GM18907 (cell line): Measurements from ENCODE around the gene APEH.
"Not testable (repeated sequence)": the region's sequence is repeated elsewhere in the genome, so short reads cannot be mapped to it uniquely, and the experiment has no call there.

ENCODE experiments used
- ATAC-seq: cut with Tn5 transposase; IDR thresholded peaks from one replicate; pipeline ENCODE4 v1.9.1; 2021; ENCODE audit warnings: mild to moderate bottlenecking, moderate library complexity; ENCODE audit not compliant: unreplicated experiment

APEH gene

DNA sequence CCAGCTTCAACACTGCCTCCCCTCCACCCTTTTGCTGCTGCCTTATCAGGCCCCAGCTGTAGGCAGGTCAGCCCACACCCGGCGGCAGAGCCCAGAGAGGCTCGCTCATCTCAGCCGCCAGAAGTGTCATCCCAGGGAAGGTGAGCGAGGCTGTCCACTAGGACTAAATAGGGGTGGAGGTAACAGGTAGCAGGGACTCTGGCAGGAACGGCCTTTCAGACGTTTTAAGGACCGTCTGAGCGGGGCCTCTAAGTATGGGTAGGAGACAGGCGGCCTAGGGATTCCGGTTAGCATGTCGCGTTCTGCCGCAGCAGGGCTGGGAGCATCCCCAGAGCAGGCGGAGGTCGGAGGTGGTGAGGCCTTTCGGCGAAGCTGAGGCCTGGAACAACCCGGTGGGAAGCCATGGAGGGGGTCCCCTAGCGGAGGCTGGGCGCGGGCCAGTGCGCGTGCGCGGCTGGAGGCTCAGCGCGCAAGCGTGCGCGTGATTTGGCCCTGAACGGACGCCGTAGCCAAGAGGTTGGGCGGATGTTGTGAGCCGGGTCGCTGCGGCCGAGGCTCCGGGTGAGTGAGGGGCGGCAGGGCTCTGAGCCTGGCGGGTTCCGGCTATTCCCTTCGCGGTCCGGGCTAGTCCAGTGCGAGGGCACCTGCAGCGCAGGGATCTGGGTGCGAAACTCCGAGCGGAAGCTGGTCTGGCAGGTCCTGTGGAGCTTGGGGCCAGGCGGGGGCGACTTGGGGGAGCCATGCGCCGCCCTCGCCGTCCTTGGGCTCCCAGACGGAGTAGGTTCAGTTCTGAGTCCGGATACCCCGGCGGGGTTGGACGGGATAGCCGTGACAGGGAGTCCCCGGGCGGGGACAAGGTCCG is 15.1 kb downstream of the APEH start, which contains the start of the genes MST1 and RNF123:
TSS of gene MST1 (minus strand) at position 429 of the 862 bp plus-strand sequence. CDS start 783 bp downstream, outside the sequence.
TSS of gene RNF123 (plus strand) at position 512 of the 862 bp plus-strand sequence. CDS start 1,609 bp downstream, outside the sequence.
- peak; percentile 56 for ATAC-seq

DNA sequence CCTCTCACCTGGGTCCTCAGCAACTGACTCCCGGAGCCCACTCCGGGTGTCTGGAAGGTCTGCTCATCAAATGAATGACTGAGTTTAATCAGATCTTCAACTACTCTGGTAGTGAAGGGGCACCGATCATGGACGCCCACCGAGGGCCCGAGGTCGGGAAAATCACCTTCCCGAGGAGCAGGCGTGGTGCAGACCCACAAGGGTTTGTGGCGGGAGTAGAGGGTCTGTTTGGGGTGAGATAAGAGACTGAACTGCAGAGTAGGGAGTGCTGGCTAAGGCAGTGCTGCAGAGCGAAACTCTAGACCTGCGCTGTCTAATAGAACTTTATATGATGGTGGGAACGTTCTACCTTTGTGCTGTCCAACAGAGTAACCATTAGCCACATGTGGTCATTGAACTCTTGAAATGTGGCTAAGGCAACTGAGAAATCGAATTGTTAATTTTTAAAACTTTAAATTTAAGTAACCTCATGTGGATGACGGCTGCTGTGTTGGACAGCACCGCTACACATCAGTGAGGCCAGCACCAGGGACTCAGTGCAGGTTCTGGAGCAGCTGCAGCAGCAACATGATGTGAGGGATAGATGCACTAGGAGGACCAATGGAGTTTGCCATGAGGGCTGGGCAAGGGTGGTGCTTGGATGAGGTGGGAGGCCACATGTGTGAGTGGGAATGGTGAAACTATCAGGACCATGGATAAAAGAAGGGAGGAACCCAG is 15.9 kb downstream of the APEH start:
- peak; percentile 1 for ATAC-seq

DNA sequence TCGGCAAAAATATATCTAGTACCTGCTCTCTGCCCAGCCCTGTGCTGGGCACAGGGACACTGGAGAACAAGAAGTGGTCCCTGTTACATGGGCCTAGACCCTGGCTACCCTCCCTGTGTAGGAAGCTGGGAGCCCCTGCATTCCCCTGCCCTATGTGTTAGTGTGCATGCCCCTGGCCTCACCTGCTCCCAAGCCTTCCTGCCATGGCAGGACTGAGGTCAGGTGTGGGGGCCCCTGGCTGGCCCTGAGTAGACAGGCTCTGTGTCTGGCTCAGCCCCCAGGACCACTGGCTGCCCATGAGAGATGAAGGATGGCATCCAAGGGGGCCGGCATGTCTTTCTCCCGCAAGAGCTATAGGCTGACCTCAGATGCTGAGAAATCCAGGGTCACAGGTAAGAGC is 16.7 kb downstream of the APEH start:
- ATAC-seq, result not testable (repeated sequence)

DNA sequence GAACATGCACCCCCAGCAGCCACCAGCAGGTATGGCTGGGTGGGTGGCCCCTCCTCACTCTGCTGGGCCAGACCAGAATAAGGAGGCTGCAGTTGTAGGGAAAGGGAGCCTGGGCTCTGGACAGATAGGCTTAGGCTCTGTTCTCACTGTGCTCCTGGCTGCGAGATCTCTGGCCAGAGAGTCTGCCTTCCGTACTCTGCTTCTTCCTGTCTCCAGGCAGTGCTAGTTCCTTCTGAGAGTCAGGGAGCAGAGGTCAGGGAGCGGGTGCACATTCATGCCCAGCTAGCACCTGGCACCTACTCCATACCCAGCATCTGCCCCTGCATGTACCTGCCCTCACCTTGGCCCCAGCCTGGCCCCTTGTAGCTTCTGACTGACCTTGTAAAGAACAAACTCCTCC is 17.3 kb downstream of the APEH start:
- ATAC-seq, result not testable (repeated sequence)

DNA sequence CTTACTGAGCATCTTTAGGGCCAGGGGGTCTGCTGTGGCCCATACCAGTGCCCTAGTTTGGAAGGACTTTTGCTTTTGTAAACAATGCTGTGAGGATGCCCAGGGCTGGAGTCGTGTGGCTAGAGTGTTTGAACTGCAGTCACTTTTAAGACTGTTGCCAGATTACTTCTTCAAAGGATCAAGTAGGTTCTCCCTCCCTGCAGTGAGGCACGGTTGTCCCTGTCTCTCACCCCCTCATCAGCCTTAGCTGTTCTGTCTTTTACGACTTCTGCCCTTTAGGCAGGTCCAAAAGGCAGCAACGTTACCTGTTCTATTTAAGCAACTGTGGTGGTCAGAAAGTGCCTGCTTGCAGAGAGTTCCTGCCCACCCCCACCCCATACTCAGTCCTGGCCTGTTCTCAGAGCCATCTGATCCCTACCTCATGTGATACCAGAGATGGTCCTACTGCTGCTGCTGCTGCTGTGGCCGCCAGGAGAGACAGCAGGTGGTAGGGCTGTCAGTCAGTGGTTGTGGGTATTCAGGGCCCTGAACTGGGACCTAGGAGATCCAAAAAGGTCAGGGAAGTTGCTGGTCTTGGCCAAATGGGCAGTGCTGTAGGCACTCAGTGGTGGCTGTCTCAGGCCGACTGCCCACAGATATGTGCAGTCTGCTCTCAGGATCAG is 20.4 kb downstream of the APEH start:
- not testable (repeated sequence) for ATAC-seq

DNA sequence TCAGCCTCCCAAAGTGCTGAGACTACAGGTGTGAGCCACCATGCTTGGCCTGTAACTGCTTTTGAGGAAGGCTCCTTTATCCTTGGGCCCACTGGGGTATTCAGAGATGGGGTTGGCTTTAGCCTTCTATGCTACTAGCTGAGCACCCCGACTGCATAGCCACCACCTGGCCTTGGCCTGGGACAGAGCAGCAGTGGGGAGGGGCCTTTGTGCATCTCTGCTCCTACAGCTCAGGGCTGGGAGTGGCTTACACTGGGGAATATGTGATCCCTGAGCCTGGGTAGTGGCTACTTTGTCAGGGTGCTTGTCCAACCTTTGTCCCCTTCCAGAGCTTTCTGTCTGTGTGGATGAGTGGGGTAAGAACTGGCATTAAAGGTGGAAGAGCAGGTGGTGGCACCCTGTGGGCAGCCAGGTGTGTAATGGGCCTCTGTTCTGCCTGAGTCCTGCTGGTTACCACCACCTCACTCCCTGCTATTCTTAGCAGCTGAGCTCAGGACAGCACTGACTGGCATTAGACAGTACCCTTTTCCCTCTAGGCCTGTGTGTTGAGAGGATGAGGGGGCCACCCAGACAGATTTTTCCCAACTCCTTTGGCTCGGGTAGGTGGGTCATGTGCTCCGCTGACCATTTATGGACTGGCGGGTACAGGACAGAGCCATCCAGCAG is 21.3 kb downstream of the APEH start:
- ATAC-seq, result not testable (repeated sequence)

DNA sequence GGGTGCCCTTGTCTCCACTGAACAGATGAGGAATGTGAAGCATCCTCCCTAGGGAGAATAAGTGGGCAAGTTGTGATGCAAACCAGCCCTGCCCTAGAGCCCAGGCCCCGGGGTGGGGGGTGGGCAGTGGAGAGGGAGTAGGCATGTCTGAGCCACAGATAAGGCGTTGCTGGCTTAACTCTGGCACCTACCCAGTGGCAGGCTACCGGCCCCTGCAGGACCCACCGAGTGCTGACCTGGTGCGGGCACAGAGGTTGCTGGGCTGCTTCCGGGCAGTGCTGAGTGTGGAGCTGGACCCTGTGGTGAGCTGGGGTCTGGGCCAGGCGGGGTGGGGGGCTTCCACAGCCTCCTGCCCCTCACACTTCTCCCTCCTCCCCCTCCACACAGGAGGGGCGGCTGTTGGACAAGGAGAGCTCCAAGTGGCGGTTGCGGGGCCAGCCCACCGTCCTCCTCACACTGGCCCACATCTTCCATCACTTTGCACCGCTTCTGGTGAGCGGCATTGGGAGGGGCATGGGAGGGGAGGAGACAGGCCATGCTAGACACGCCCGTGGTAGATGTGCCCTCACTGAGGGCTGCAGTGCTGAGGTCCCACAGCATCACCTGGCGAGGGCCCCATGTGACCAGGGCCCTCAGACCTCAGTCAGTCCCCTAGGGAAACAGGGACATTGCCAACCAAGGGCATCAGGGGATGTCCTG is 25.3 kb downstream of the APEH start:
- no peak for ATAC-seq

DNA sequence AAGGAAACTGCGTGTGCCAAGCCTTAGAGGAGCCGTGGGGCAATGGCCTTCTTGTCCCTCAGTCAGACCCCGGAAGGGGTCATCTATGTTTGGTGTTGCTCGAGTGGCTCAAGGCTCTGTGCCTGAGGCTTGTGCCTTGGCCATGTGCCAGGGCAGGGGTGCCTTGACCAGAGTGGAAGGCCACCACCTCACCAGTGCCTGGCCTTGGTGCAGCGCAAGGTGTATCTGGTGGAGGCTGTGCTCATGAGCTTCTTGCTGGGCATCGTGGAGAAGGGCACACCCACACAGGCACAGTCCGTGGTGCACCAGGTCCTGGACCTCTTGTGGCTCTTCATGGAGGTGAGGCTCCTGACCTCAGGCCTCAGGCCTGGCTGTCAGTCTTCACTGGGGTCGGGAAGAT is 25.9 kb downstream of the APEH start:
- ATAC-seq, result no peak

DNA sequence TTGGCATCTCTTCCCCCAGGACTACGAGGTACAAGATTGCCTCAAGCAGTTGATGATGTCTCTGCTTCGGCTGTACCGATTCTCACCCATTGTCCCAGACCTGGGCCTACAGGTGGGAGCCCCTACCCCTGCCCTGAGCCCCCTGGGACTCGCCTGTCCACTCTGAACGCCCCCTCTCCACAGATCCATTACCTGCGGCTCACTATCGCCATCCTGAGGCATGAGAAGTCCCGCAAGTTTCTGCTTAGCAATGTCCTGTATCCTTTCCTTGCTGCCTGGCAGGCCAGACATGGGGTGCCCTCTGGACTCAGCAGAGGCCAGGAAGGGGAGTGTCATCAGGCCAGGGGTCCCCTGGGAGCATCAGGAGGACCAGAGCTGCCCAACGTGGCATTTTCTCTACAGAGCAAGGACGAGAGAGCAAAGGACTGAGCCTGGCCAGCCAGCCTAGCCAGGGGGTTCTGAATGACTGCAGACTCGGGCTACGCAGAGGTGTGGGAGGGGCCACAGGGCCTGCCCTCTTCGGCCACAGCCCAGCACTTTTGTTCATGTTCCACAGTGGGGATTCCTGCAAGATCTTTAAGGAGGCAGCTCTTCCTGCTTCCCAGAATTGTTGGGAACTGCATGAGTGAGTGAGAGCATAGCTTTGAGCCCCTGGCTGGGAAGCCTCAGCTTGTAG is 26.4 kb downstream of the APEH start:
- ATAC-seq, result no peak

DNA sequence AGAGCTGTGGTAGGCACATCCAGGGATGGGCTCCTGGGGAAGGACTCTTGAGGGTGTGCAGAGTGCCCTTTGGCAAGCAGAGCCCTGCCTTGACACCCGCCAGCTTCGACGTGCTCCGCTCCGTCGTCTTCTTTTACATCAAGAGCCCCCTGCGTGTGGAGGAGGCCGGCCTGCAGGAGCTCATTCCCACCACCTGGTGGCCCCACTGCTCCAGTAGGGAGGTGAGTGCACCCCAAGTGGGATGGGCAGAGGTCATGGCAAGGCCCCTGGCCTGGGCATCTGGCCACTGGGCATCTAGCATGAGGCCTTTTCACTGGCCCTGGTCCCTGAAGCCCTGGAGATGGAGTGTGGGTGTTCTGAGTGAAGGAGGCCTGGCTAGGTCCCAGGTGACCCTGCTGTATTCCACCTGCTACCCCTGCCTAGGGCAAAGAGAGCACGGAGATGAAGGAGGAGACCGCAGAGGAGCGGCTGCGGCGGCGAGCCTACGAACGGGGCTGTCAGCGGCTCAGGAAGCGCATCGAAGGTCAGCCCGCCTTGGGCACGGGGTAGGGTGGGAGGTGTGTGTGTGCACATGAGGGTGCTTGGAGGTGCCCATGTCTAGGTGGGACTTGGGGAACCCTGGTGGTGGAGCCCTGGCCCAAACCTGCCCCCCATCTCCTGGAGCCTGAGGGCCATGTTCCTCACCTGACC is 27.4 kb downstream of the APEH start:
- no peak for ATAC-seq

DNA sequence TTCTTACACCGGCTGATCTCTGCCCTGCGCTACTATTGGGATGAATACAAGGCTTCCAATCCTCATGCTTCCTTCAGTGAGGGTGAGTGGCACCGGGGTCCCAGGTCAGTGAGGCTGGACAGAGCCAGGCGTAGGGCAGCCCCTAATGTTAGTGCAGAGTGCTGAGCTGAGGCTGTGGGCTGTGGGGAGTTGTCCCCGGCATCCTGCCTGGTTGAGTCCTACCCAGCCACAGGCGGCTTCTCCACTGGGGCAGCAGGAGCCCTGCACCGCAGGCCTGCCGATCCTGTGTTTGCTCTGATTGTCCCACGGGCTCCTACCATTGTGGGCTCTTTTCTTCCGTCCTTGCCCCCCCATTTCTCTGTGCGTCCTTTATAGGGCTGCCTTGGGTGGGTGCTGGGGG is 28.5 kb downstream of the APEH start:
- ATAC-seq, result no peak

DNA sequence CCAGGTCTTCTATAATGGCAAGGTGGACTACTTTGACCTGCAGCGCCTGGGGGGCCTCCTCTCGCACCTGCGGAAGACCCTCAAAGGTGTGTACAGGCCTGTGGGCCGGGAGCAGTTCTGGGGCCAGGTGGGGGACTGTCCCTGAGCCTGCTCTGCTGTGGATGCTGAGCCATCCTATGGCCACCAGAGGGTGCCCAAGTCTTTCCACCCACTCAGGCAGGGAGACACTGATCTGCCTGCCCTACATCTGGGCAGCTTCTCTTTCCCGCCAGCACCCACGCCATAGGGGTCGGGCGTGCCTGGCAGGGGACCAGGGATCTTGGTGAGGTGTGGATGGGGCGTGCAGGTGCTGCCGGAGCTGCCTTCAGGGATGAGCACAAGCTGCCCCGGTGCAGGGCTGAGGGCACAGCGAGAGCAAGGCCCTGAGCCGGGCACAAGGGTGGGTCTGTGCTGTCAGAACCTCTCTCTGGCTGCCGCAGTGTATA is 29.3 kb downstream of the APEH start:
- ATAC-seq, result peak; percentile 46

DNA sequence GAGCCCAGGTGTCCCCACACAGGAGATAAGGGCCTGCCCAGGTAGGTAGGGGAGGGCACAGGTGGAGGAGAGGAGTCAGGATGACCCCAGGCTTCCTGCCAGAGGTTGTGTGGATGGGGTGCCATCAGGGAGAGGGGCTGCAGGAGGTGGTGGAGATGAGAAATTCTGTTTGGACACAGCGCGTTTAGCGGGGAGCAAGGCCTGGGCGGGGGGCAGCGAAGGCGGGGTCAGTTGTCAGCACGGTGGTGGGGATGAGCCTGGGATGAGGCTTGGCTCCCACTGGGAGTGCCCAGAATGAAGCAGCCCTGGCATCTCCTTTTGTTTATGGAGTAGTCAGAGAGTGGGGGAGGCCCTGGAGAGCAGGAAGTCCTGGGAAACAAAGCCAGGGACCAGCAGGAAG is 29.8 kb downstream of the APEH start:
- no peak for ATAC-seq

DNA sequence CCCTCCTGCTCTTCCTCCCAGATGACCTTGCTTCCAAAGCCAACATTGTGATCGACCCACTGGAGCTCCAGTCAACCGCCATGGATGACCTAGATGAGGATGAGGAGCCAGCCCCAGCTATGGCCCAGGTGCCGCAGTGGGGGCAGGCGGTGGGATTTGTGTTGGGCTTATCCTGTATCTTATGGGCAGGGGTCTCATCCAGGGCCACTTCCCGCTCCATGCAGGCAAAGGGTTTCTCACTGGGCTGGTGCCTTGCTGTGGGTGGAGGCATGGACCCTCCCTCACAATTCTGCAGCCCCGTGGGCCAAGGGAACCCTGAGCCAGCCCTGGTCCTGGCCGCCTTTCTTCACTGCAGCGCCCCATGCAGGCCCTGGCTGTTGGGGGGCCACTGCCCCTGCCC is 30.5 kb downstream of the APEH start:
- ATAC-seq, result no peak

DNA sequence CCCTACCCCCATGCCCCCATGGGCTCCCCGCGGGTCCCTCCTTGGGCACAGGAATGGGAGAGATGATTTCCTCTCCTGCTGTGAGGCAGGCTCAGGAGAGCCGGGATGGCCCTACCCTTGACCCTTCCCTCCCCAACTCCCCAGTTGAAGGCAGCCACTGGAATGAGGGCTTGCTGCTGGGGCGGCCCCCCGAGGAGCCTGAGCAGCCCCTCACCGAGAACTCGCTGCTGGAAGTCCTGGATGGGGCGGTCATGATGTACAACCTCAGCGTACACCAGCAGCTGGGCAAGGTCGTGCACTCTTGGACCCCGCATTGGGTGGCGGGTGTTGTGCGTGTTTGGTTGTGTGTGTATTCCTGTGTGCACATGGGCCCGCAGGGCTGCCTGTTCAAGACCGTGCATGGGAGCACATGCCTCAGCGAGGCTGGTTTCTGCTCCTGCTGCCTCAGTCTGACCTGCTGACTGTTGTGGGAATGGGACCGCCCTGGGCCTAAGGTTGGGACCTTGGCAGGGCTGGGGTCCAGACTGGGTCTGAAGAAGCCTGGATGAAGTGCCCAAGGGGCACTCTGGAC is 31.3 kb downstream of the APEH start:
- no peak for ATAC-seq

DNA sequence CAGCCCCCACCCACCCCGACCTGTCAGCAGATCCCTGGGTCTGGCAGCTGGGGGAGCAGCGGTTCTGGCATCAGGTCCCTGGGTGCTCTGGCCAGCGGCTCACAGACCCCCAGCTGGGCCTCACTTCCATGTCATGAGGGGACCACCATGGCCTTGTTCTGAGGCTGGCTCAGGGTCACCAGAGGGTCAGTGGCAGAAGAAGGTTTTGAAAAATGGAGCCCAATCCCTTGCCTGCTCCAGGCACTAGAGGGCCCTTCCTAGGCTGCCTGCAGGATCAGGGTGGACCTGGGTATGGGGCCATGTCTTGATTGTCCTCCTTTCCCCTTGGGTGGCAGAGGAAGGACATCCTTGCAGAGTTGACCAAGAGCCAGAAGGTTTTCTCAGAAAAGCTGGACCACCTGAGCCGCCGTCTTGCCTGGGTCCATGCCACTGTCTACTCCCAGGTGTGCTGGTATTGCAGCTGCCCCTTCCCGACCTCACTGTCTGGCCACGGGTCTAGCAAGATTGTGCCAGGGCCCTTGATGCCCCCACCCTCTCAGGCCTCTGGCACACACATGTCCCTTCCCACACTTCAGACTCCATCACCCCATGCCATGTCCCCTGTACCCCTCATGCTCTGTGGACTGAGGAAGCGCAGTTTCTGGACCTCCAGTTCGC is 32.4 kb downstream of the APEH start:
- ATAC-seq, result no peak

DNA sequence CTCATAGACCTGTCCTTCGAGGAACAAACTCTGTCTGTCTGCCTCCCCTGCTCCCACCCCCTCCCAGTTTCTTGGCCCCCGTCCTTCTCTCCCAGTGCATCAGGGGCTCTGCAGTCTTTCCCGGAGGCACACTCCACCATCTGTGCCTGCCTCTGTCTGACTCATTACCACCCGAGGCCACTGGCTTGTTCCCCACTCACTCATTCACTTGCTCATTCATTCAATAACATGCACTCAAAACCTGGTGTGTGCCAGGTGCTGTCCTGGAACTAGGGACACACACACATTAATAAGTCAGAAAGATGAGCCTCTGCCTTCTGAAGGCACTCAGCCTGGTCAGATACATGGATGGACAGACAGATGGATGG is 32.9 kb downstream of the APEH start:
- ATAC-seq, result no peak

DNA sequence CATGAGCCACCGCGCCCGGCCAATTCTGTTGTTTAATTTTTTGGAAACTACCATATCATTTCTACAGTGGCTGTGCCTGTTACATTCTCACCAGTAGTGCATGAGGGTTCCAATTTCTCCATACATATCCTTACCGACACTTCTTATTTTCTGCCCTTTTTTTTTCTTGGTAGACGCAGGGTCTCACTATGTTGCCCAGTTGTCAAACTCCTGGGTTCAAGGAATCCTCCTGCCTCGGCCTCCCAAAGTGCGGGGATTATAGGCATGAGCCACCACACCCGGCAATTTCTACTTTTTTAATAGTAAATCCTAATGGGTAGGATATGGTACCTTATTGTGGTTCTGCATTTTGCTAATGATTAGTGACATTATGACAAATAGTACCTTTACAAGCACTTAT is 35.7 kb downstream of the APEH start:
- ATAC-seq, result no peak
